Measurements from ENCODE around the gene SETD1B.
"Not testable (repeated sequence)": the region's sequence is repeated elsewhere in the genome, so short reads cannot be mapped to it uniquely, and the experiment has no call there.

Gene SETD1B

GRCh38 chr12:121780429-121780828 lies 23.4 kb upstream of the SETD1B start:
- no peak for DNase-seq (ENCODE audit: low spot score)

GRCh38 chr12:121781484-121781997 lies 22.3 kb upstream of the SETD1B start:
- DNase-seq (ENCODE audit: low spot score) = peak; percentile 59

- no peak for DNase-seq (ENCODE audit: low spot score)
These were observed 21.5 kb upstream of the SETD1B start for GRCh38 chr12:121781998-121782979.

- DNase-seq (ENCODE audit: low spot score) = no peak
These were observed 20.0 kb upstream of the SETD1B start for GRCh38 chr12:121783766-121784165.

GRCh38 chr12:121784460-121784859 lies 19.3 kb upstream of the SETD1B start:
- no peak for DNase-seq (ENCODE audit: low spot score)

GRCh38 chr12:121786440-121786825 lies 17.4 kb upstream of the SETD1B start:
- no peak for DNase-seq (ENCODE audit: low spot score)

GRCh38 chr12:121787063-121788025 lies 16.5 kb upstream of the SETD1B start:
- DNase-seq (ENCODE audit: low spot score) = no peak

GRCh38 chr12:121788176-121788818 lies 15.5 kb upstream of the SETD1B start:
- DNase-seq (ENCODE audit: low spot score) = no peak

- no peak for DNase-seq (ENCODE audit: low spot score)
These were observed 14.5 kb upstream of the SETD1B start for GRCh38 chr12:121789233-121789781.

- no peak for DNase-seq (ENCODE audit: low spot score)
These were observed 13.7 kb upstream of the SETD1B start for GRCh38 chr12:121789800-121790728.

GRCh38 chr12:121790785-121791184 lies 13.0 kb upstream of the SETD1B start:
- DNase-seq (ENCODE audit: low spot score) = not testable (repeated sequence)

- no peak for DNase-seq (ENCODE audit: low spot score)
These were observed 11.9 kb upstream of the SETD1B start for GRCh38 chr12:121791671-121792551.

GRCh38 chr12:121792607-121793439 lies 11.0 kb upstream of the SETD1B start:
- peak; percentile 71 for DNase-seq (ENCODE audit: low spot score)

- no peak for DNase-seq (ENCODE audit: low spot score)
These were observed 10.4 kb upstream of the SETD1B start, which contains the start of gene RHOF for GRCh38 chr12:121793440-121793837. TSS of gene RHOF (minus strand) at chr12:121793688. CDS start at chr12:121793633, 55 bp downstream.

- peak; percentile 98 for DNase-seq (ENCODE audit: low spot score)
These were observed 9.8 kb upstream of the SETD1B start for GRCh38 chr12:121793838-121794533.

- DNase-seq (ENCODE audit: low spot score) = peak; percentile 78
These were observed 9.2 kb upstream of the SETD1B start for GRCh38 chr12:121794534-121795033.

Data from ecto neural progenitor cell (in vitro differentiated cells).